Mesendoderm (in vitro differentiated cells): ENCODE measurements around the gene WDR48.

Experiments
- DNase-seq: peaks from one replicate; pipeline ENCODE4 v3.0.0; 2013
- H2AK5ac ChIP-seq: 2 replicates; pipeline ENCODE4 v1.6.1; 2013; ENCODE audit warnings: low read length, inconsistent platforms
- H2BK120ac ChIP-seq: 2 replicates; pipeline ENCODE4 v1.6.1; 2013; ENCODE audit warnings: low read depth, mild to moderate bottlenecking, low read length, moderate library complexity, mixed read lengths
- H2BK15ac ChIP-seq: replicated peaks from 2 replicates; pipeline ENCODE4 v1.6.1; 2013; ENCODE audit warnings: low read depth, mild to moderate bottlenecking, moderate library complexity
- H2BK5ac ChIP-seq: 2 replicates; pipeline ENCODE4 v1.6.1; 2013; ENCODE audit warnings: low read length, inconsistent platforms
- H3K18ac ChIP-seq: 2 replicates; pipeline ENCODE4 v1.6.1; 2013; ENCODE audit warnings: mild to moderate bottlenecking, low read length, mixed read lengths
- H3K23ac ChIP-seq: one replicate; pipeline ENCODE4 v1.6.1; 2013; ENCODE audit warnings: low read length
- H3K27ac ChIP-seq: 2 replicates; pipeline ENCODE4 v1.5.1; 2013; ENCODE audit warnings: low read depth, mild to moderate bottlenecking, inconsistent platforms, low read length, moderate library complexity
- H3K27me3 ChIP-seq: 2 replicates; pipeline ENCODE4 v1.6.1; 2013; ENCODE audit warnings: low read length, control low read depth, mild to moderate bottlenecking, inconsistent platforms; ENCODE audit not compliant: insufficient read depth, poor library complexity
- H3K36me3 ChIP-seq: 2 replicates; pipeline ENCODE4 v1.6.1; 2013; ENCODE audit warnings: low read length, inconsistent platforms; ENCODE audit not compliant: control insufficient read depth, insufficient read depth
- H3K4ac ChIP-seq: one replicate; pipeline ENCODE4 v1.6.1; 2013; ENCODE audit warnings: low read depth, mild to moderate bottlenecking, low read length, moderate library complexity
- H3K4me1 ChIP-seq: 2 replicates; pipeline ENCODE4 v1.6.1; 2013; ENCODE audit warnings: low read depth, low read length, inconsistent platforms; ENCODE audit not compliant: control insufficient read depth
- H3K4me2 ChIP-seq: 2 replicates; pipeline ENCODE4 v1.6.1; 2013; ENCODE audit warnings: low read length
- H3K4me3 ChIP-seq: 2 replicates; pipeline ENCODE4 v1.5.1; 2013; ENCODE audit warnings: mild to moderate bottlenecking, low read length
- H3K56ac ChIP-seq: one replicate; pipeline ENCODE4 v1.6.1; 2013; ENCODE audit warnings: low read length
- H3K79me1 ChIP-seq: 2 replicates; pipeline ENCODE4 v1.6.1; 2013; ENCODE audit warnings: low read length, inconsistent platforms
- H3K79me2 ChIP-seq: 2 replicates; pipeline ENCODE4 v1.6.1; 2013; ENCODE audit warnings: mild to moderate bottlenecking, low read length; ENCODE audit not compliant: control insufficient read depth, insufficient read depth
- H3K9ac ChIP-seq: 2 replicates; pipeline ENCODE4 v1.6.1; 2013; ENCODE audit warnings: low read length, inconsistent platforms
- H4K5ac ChIP-seq: one replicate; pipeline ENCODE4 v1.6.1; 2013; ENCODE audit warnings: low read length
- H4K8ac ChIP-seq: one replicate; pipeline ENCODE4 v1.6.1; 2013; ENCODE audit warnings: low read depth, mild to moderate bottlenecking, control low read depth, low read length, moderate library complexity
- WGBS: extraction: QIAGEN DNeasy Blood & Tissue Kit; methylation state at CpG from one replicate; pipeline ENCODE4 v1.1.7; 2013; ENCODE audit warnings: low lambda C conversion rate, missing lambda C conversion rate; ENCODE audit not compliant: insufficient coverage; ENCODE audit errors: extremely low coverage; 5-methylcytosine and 5-hydroxymethylcytosine counted together

Gene WDR48

DNA sequence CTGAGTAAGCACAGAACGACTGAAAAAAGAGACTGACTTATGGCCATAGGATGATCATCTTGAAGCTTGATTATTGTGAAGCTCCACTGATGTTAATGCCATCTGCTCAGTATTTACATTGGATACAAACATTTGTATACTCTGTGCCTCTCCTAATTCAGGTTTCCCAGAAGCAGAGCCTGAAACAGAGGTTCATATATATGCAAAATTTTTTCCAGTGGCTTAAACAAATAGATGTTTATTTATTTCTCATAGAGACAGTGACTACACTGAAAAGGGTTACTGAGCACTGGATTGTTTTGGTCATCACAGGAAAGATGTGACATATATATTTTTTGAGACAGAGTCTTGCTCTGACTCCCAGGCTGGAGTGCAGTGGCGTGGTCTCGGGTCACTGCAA lies 36.4 kb upstream of the WDR48 start:
- H3K36me3 ChIP-seq: no peaks in the 10 kb centered on the region
- H3K79me1 ChIP-seq: no peaks in the 10 kb centered on the region
- H4K8ac ChIP-seq: no peak overlapping the region
- H3K4me1 ChIP-seq: peaks cover 3% of the 10 kb centered on the region
- H3K4ac ChIP-seq: no peak overlapping the region
- peaks cover 2% of the 10 kb centered on the region for H3K27me3 ChIP-seq
- no CpG with 5 or more reads among the region's 3 CpGs for WGBS
- no peak overlapping the region for H3K23ac ChIP-seq
- no peak overlapping the region for H2BK120ac ChIP-seq
- H3K18ac ChIP-seq: no peak overlapping the region
- no peak overlapping the region for H2BK5ac ChIP-seq
- no peak overlapping the region for H3K4me2 ChIP-seq
- H2BK15ac ChIP-seq: no peak overlapping the region
- H3K56ac ChIP-seq: no peak overlapping the region
- no peak overlapping the region for H3K4me3 ChIP-seq
- no peak overlapping the region for H3K9ac ChIP-seq
- no peaks in the 10 kb centered on the region for H3K79me2 ChIP-seq
- H2AK5ac ChIP-seq: no peak overlapping the region
- no peak for DNase-seq
- H3K27ac ChIP-seq: no peak overlapping the region
- no peak overlapping the region for H4K5ac ChIP-seq

DNA sequence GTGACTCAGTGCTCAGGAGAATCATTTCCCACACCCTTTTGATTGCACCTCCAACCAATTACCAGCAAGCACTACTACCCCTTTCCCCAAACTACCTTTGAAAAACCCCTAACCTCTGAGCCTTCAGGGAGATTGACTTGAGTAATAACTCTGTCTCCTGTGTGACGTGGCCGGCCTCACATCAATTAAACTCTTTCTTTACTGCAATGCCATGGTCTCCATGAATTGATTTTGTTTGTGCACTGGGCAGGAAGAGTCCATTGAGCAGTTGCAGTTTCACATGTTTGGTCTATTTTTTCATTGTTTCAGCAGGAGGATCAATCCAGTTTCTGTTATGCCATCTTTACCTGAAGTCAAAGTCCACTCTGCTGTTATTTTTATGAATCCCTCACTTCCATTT lies 32.5 kb upstream of the WDR48 start:
- Histone ChIP-seq H4K8ac (no peak overlapping the region), H3K27me3 (no peaks in the 10 kb centered on the region), H3K4ac (no peak overlapping the region), H3K56ac (no peak overlapping the region), H2AK5ac (no peak overlapping the region), H3K79me2 (no peaks in the 10 kb centered on the region), H3K4me2 (no peak overlapping the region), H3K4me1 (no peaks in the 10 kb centered on the region), H3K27ac (no peak overlapping the region), H3K79me1 (no peaks in the 10 kb centered on the region), H4K5ac (no peak overlapping the region), H2BK5ac (no peak overlapping the region), H2BK120ac (no peak overlapping the region), H3K18ac (no peak overlapping the region), H3K23ac (no peak overlapping the region), H3K36me3 (no peaks in the 10 kb centered on the region), H3K9ac (no peak overlapping the region), H3K4me3 (no peak overlapping the region), H2BK15ac (no peak overlapping the region)
- no peak for DNase-seq
- WGBS: no CpG with 5 or more reads among the region's 2 CpGs

- Histone ChIP-seq H3K4me2 (no peak overlapping the region), H3K27ac (no peak overlapping the region), H3K4me3 (no peak overlapping the region), H2AK5ac (no peak overlapping the region), H2BK15ac (no peak overlapping the region), H4K5ac (no peak overlapping the region), H2BK120ac (no peak overlapping the region), H3K56ac (no peak overlapping the region), H4K8ac (no peak overlapping the region), H3K79me2 (no peaks in the 10 kb centered on the region), H3K9ac (no peak overlapping the region), H3K79me1 (no peaks in the 10 kb centered on the region), H3K4ac (no peak overlapping the region), H3K18ac (no peak overlapping the region), H3K36me3 (no peaks in the 10 kb centered on the region), H3K23ac (no peak overlapping the region), H2BK5ac (no peak overlapping the region), H3K4me1 (no peaks in the 10 kb centered on the region), H3K27me3 (no peaks in the 10 kb centered on the region)
- WGBS: no CpG with 5 or more reads among the region's 1 CpG
- no peak for DNase-seq
Measured at GRCh38 chr3:39021029-39021428, 30.8 kb upstream of the WDR48 start.

GRCh38 chr3:39021465-39022285 lies 30.1 kb upstream of the WDR48 start:
- Histone ChIP-seq H3K4ac (no peak overlapping the region), H4K5ac (no peak overlapping the region), H2BK120ac (no peak overlapping the region), H3K27ac (no peak overlapping the region), H4K8ac (no peak overlapping the region), H3K79me2 (no peaks in the 10 kb centered on the region), H3K23ac (no peak overlapping the region), H3K4me2 (no peak overlapping the region), H3K4me3 (no peak overlapping the region), H3K36me3 (no peaks in the 10 kb centered on the region), H3K9ac (no peak overlapping the region), H3K18ac (no peak overlapping the region), H3K56ac (no peak overlapping the region), H3K27me3 (no peaks in the 10 kb centered on the region), H2BK15ac (no peak overlapping the region), H2BK5ac (no peak overlapping the region), H2AK5ac (no peak overlapping the region), H3K79me1 (no peaks in the 10 kb centered on the region), H3K4me1 (no peaks in the 10 kb centered on the region)
- peak; percentile 49 for DNase-seq
- no CpG with 5 or more reads among the region's 4 CpGs for WGBS

DNA sequence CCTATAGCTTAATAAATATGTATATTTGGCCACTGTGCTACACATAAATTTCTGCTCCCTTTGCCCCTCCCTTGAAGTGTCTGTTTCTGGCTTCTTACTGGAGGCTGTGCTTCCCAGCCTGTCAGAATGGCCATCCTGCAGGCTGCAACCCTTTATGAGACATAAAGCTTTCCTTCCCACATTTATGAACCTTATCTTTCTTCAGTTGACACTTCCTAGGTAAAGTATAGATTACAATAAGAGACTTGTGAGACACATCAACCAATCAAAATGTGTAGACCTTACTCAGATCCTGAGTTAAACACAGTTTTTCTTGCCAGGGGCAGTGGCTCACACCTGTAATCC lies 29.6 kb upstream of the WDR48 start:
- Histone ChIP-seq H3K4me2 (no peak overlapping the region), H4K8ac (no peak overlapping the region), H4K5ac (no peak overlapping the region), H3K4ac (no peak overlapping the region), H2BK120ac (no peak overlapping the region), H2BK5ac (no peak overlapping the region), H3K56ac (no peak overlapping the region), H3K79me1 (no peaks in the 10 kb centered on the region), H3K9ac (no peak overlapping the region), H3K18ac (no peak overlapping the region), H3K4me3 (no peak overlapping the region), H3K27me3 (no peaks in the 10 kb centered on the region), H2BK15ac (no peak overlapping the region), H3K36me3 (no peaks in the 10 kb centered on the region), H2AK5ac (no peak overlapping the region), H3K27ac (no peak overlapping the region), H3K23ac (no peak overlapping the region), H3K4me1 (no peaks in the 10 kb centered on the region), H3K79me2 (no peaks in the 10 kb centered on the region)
- no peak for DNase-seq

- no peaks in the 10 kb centered on the region for H3K4me1 ChIP-seq
- H3K4ac ChIP-seq: no peak overlapping the region
- H4K8ac ChIP-seq: no peak overlapping the region
- H3K27ac ChIP-seq: no peak overlapping the region
- H2BK15ac ChIP-seq: no peak overlapping the region
- no peak overlapping the region for H3K23ac ChIP-seq
- H2BK120ac ChIP-seq: no peak overlapping the region
- H3K56ac ChIP-seq: no peak overlapping the region
- H3K4me3 ChIP-seq: no peak overlapping the region
- H3K18ac ChIP-seq: no peak overlapping the region
- no peak overlapping the region for H2BK5ac ChIP-seq
- no peaks in the 10 kb centered on the region for H3K79me1 ChIP-seq
- no peak overlapping the region for H3K4me2 ChIP-seq
- no peak overlapping the region for H4K5ac ChIP-seq
- no peak overlapping the region for H2AK5ac ChIP-seq
- no peak for DNase-seq
- H3K36me3 ChIP-seq: no peaks in the 10 kb centered on the region
- H3K9ac ChIP-seq: no peak overlapping the region
- H3K79me2 ChIP-seq: no peaks in the 10 kb centered on the region
- H3K27me3 ChIP-seq: no peaks in the 10 kb centered on the region
Measured at GRCh38 chr3:39024497-39024896, 27.3 kb upstream of the WDR48 start.
